HG03432 (cell line): ENCODE data around the gene TMEM179.
"Not testable (repeated sequence)": the region's sequence is repeated elsewhere in the genome, so short reads cannot be mapped to it uniquely, and the experiment has no call there.

Experiments
- ATAC-seq: cut with Tn5 transposase; IDR thresholded peaks from one replicate; pipeline ENCODE4 v1.9.1; 2021; ENCODE audit warnings: mild to moderate bottlenecking, moderate library complexity; ENCODE audit not compliant: unreplicated experiment

Gene TMEM179

DNA sequence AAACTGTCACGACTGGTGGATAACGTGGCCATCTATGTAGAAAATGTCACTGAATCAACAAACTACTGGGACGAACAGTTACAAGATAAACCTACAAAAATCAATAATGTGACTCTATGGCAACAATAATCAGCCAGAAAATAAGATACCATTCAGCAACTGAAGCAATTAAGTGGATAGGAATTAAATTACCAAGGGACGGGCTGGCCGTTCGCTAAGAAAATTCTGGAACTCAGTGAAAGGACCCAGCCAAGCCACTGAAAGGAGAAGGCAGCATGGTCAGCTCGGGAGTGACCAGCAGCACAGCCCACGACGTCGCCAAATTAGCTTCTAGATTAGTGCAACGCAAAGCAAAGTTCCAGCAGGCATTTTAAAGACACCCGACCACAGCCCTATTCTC lies 33.6 kb upstream of the TMEM179 start:
- ATAC-seq, result no peak

DNA sequence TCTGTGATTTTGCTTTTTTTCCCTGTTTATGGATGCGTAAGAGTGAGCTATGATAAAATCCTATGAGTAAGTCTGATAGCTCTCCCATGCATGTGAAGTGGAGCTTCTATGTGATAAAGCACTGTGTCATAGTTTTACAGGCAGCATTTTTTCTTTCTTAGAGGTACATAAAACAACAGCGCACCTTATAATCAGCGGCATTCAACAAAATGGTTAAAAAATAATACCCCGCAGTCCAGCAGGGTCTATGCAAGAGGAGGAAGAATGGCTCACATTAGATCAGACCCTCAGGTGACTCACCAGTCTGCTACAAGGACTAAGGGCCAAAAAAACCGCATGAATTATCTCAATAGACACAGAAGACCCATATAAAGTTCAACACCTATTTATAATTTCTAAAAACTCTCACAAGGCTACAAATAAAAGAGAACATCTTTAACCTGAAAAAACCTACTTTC lies 33.0 kb upstream of the TMEM179 start:
- no peak for ATAC-seq

DNA sequence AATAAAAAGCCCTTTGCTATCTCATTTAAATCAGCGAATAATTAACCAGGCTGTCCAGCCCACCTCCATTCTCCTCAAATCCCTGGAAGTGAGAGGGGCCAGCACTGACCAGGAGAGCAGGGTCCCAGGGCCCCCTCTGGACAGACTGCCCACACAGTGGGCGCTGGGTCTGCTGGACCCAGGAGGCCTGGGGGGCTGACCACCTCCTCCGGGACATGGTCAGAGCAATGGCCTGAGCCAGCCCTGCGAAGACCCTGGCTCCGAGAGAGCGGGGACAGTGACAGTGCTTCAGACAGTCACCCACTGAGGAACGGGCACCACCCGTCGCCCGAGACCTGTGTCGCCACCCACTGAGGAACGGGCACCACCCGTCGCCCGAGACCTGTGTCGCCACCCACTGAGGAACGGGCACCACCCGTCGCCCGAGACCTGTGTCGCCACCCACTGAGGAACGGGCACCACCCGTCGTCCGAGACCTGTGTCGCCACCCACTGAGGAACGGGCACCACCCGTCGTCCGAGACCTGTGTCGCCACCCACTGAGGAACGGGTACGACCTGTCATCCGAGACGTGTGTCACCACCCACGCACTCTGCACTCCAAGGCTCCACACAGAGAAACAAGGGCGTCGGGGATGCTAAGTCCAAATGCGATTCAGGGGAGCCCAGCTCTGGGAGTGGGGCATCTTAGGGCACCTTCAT lies 32.4 kb upstream of the TMEM179 start:
- ATAC-seq, result not testable (repeated sequence)

DNA sequence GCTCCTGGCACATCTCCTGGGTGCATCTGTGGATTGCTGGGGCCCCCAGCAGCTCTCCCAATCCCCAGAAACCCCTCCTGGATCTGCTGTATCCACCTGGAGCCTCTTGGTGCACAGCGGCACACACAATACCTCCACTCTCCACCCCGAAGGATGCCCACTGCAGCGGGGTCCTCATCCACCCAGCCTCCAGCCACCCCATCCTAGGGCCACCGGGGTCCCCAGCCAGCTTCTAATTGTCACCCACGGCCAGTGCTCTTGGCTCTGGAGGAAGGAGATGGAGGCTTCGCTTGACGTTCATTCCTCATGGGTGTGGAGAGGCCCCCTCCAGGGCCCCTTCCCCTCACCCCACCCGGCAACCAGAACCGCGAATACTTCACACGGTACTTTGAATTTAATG lies 31.6 kb upstream of the TMEM179 start:
- ATAC-seq, result no peak

DNA sequence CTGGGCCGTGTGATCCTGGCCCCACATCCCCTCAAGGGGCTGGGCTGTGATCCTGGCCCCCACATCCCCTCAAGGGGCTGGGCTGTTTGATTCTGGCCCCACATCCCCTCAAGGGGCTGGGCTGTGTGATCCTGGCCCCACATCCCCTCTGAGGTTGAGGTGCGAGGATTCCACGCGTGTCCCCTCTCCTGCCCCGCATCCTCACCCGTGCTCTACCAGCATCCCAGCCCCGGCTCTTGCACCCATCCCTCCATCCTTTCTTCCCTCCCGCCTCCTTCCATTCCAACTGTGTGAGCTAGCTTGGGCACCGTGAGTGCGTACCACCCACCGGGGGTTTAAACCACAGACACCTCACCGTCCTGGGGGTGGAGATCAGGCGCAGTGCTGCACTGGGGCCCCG lies 31.1 kb upstream of the TMEM179 start:
- no peak for ATAC-seq

DNA sequence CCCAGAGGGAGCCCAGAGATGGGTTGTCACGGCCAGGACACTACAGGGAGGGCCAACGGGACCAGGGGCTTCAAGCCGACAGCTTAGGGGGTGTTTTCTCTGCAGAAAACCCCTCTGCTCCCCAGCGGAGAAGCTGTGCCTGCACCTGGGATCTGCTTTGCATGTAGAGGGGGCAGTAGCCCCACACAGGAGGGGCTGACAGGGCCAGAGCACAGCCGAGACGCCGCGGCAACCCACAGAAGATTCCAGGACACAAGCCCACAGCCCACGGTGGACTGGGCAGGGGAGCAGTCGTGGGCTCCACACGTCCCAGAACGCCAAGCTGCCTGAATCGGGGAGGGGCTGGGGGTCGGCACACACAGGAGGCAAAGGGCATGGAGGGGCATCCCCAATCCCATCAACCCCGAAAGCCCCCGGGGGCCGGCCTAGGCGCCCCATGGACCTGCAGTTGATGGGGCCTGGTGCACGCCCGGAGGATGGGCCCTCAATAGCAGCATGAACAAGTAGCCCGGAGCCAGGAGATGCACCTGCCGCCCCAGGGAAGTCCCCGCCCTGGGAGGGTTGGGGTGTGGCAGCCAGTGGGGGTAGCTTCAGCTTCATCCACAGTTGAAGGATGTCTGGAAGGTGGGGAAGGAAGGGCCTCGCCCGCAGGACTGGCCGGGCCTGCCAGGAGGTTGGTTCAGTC lies 30.5 kb upstream of the TMEM179 start:
- no peak for ATAC-seq

DNA sequence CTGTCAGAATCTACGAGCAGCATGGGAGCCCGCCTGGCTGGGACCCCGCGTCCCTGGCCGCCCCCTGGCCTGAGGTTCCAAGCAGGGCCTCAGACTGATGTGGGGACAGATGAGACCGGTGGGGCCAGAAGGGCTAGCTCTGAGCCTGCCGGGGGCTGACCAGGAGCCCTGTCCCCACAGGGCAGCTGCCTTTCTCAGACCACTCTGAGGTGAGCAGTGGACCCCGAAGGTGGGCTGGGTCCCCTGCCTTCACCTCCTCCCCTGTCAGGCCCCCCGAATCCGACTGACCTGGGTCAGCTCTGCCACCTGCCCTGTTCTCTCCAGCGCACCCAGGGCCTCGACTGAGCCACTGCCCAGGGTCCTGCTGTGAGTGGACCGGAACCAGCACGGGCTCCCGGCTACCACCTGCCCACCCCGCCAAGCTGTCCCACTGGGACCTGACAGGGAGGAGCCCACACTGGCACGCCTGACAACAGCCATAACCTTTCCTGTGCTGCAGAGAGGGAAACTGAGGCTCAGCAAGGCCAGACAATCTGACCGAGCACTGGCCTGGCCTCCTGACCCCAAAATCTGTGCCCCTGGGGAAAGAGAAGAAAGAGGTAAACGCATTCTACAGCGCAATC lies 29.7 kb upstream of the TMEM179 start:
- ATAC-seq, result no peak

DNA sequence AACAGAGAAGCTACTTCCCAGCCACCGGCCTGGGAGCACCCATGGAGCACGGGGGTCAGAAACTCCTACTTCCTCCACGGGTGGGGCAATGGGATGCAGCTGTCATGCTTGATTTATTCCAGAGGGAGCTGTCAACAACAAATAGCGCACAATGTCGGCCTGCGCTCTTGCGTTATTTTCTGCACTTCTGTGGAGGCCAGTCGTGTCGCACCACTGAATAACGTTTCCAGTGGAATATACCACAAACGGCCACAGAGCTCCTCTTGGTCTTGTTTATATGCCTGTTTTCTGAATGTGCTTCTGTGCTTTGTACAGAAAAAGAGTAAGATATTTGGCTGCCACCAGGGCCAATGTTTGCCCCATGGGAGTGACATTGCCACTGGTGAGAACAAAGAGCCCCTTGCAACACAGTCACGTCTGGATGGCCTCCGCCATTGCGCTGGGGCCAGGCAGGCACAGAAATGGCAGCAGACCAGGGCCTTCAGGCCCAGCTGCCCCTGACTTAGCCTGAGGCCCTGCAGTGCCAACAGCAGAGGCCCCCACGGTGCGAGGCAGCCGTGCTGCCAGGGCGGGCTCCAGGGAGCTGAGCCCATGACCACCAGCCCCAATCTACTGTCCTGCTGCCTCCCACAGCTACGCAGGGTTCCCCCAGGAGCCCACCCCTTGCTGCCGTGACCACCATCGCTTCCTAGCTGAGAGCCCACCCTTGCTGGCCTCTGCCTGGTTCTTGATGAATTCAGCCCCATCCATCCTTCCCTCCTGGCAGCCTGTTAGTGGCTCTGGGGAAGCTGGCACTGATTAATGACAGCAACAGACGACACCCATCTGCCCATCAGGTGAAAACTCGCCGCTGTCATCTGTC lies 28.9 kb upstream of the TMEM179 start:
- no peak for ATAC-seq

DNA sequence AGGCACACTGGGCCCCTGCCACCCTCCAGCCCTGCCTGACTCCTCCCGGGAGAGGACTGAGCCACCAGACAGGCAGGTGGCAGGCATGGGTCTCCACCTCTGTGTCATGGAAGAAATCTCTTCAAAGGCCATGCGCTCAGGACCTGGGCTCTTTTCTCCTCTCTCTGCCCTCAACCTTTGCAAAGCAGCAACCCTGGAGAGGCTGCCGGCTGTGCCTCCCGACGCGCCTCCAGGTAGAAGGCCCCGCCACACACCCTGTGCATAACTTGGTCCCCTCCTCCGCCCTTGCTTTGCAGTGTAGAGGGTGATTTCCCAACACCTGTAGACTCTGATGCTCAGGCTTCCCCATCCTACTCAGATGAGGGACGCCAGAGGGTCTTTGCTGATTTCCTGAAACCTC lies 28.2 kb upstream of the TMEM179 start:
- ATAC-seq, result no peak

DNA sequence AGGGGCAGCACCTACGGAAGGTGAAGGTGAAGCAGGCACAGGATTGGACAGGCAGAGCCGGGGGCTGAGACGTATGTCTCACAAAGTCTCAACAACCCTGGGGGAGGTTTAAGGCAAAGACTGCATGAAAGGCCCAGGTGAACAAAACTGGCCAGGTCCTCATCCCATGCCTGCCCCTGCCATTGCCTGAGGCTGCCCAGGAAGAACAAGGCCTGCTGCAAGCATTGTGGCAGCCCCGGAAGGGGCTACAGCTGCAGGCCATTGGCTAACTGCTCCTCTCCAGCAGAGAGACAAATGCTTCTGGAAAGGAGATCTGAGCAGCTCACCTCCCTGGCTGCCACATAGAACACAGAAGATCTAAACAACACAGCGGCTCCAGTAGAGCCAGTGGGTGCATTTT lies 20.4 kb upstream of the TMEM179 start:
- no peak for ATAC-seq

DNA sequence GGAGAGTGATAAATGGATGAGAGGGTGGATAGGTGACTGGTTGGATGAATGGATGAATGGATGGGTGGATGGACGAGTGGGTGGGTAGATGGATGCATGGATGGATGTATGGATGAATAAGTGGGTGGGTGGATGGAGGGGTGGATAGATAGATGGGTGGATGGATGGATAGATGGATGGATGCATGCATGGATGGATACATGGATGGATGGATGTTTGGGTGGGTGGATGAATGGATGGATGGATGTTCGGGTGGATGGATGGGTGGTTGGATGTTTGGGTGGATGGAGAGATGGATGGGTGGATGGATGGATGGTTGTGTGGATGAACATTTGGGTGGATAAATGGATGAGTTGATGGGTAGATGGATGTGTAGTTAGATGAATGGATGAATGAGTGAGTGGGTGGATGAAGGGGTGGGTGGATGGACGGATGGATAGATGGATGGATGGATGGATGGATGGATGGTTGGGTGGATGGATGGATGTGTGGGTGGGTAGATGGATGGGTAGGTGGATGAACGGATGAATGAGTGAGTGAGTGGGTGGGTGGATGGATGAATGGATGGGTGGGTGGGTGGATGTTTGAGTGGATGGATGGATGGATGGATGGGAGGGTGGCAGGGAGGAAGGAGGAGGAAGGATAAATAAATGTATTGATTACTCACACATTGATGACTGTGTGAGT lies 9.7 kb upstream of the TMEM179 start:
- ATAC-seq, result no peak

DNA sequence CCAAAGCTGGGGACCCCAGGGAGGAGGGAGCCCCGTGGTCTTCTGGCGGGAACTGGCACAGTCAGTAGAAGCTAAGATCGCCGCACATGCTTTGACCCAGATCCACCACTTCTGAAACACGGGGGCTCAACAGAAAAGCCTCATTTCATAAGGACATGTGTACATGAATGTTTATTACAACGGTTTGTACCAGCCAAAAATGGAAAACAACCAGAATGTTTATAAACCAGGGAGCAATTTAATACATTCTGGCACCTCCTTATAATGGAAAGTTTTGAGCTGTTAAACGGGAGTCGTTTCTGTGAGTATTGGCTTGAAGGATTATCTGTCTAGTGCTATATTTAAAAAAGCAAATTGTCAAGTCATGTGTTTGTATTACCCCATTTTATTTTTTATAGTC lies 7.3 kb upstream of the TMEM179 start:
- no peak for ATAC-seq

DNA sequence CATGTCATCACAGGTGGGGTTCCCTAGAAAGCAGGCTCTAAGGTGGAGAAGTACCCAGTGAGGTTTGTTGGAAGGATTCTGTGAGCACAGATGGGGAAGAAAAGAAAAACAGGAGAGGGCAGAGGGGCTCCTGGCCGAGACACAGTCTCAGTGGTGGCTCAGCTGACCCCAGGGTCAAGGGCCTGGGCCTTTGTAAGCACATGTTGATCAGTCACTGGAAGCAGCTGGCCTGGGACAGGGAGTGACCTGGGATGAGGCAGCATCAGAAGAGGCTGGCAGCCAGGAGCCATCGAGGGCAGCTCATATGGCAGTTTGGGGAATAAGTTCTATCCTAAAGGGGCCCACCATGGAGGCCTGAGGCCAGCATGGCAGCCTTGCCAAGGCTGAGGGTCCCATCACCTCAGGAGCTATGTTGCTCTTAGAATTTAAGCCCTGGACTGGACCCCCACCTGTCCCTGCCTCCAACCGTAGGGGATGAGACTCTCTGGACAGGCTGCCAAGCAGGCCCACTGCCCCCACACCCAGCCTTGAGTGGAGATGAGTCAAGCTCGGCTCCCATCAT lies 6.3 kb upstream of the TMEM179 start:
- no peak for ATAC-seq

DNA sequence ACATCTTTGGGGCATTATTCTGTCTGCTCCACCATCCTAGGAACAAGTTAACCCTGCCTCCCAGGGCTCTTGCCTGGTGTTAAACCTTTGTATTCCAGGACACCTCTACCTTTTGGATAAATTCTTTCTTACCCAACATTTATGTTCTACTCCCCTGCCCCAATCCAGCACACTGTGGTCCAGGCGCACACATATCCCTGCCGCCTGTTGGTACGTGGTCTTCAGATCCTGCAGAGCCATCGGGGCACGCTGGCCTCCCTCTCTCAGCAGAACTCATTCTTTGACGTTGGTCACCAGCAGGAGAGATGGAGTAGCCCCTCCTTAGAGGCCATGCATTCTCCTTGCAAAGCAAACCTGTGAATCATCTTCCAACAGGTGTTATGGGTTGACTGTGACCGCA lies 5.1 kb upstream of the TMEM179 start:
- no peak for ATAC-seq

DNA sequence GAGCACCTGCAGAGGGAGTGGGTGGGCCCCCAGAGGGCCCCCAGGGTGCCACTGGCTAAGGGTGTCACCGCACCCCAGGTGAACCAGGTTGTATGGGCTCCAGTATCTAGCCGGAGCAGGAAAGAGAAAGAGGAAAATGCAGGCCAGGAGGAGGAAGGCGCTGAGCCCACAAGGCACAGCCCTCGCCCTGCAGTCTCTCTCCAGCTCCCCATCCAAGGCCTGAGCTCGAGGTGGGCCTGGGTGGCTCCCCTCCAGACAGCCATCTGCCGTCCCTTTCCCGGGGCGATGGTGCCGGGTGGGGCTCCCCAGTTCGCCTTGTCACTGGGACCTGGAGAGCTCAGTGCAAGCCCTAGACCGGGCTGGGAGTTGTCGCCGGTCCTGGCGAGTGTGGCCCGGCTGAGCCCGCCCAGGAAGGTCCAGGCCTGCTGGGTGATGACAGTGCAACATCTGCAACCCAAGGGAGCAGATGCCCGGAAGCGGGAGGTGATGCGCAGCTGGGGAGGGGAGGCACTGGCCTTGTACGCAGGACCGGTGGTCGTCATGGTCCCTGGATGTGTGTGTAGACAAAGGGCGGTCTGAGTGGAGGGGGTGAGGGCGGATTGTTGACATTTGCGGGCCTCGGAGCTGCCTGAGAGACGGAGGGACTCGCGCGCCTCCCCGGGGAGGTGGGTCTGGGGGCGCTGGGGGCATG lies 716 bp downstream of the TMEM179 start:
- no peak for ATAC-seq

DNA sequence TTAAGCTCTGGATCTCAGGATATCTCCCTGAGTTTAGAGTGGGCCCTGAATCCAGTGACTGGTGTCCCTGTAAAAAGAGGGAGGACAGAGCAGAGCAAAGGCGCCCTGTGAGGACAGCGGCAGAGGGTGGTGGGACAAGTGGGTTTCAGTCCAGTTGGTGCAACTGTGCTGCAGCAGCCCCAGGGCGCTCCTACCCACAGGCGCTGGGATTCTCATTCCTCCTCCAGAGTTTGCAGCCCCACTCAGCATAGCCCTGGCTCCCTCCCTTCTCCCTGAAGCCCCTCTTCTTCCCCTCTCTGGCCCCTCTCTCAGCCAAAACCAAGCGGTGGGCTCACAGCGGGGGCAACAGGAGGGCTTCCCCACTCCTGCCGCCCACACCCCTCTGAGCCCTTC lies 1.6 kb downstream of the TMEM179 start:
- no peak for ATAC-seq

DNA sequence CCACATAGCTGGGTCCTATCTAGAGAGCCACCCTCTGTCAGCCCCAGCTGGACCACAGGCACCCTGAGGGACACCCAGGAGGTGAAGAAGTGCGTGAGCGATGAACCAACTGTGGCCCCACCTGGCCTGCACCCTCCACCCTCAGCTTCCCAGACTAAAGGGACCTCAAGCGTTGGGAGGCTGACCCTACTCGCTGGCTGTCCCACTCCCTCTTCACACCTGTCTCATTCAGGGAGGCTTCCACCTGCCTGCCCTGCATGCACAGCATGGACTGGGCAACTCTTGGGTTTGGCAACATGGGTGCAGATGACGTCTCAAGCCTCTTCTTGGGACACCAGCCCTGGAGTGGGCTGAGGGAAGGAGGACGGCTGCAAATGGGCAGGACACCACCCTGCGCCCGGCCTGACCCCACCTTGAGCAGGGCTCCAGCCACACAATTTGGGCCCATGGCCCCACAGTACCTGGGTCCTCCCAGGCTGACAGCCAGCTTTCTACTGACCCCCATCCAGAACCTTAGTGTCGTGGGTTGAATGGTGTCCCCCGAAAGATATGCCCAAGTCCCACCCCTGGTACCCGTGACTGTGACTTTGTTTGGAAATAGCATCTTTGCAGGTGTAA lies 2.1 kb downstream of the TMEM179 start:
- ATAC-seq, result no peak

DNA sequence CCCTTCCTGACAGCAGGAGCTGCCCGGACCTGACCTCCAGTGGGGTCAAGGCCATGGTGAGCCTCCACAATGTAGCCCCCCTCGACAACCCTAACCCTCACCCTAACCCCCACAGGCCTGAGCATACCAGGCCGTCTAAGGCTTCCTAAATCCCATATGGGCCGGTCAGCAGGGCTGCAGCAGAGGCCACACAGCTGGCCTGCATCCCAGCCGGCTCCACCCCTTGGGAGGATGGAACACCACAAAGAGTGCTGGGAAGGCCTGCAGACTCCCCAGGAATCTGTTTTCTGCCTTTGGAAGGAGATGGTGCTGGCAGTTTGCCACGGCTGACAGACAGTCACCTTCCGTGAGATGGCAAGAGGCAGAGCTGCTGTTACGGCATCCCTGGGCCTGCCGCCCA lies 2.8 kb downstream of the TMEM179 start:
- ATAC-seq, result no peak

DNA sequence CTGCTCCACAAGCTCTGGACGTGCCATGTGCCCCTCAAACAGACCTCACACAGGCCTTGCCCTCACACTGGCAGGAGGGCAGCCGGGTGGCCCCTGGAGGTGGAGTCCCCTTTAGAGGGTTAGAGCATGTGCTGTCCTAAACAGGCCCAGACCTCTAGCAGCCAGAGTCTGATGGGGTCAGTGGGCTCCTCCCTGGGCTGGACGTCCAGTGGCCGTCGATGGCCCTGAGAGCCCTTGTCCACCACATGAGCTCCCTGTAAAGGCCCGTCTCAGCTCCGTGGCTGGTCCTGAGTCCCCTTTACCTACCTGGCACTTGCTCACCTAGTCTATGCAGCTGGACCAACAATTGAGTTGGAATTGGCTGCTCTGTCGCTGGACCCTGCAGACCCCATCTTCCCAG lies 3.8 kb downstream of the TMEM179 start:
- ATAC-seq, result no peak
